ENCODE data around the gene ADGRV1.

ADGRV1 gene

GRCh38 chr5:90956511-90957097, 398.0 kb downstream of the ADGRV1 start:
- Histone ChIP-seq H3K9me2 (replicated peaks; ENCODE audit: low read depth, low read length) (no peaks in the 10 kb centered on the region), H3F3A (ENCODE audit: low read depth) (no peaks in the 10 kb centered on the region), H3K36me3 (ENCODE audit: insufficient read depth, low read length) (no peaks in the 10 kb centered on the region), H3K4me3 (ENCODE audit: low read length, poor library complexity, severe bottlenecking) (no peak overlapping the region), H3K79me2 (ENCODE audit: insufficient read depth, low read length) (no peaks in the 10 kb centered on the region), H3K4me2 (ENCODE audit: low read depth, low read length, poor library complexity, severe bottlenecking) (no peak overlapping the region), H3K4me1 (ENCODE audit: insufficient read depth, low read length, poor library complexity, severe bottlenecking) (no peaks in the 10 kb centered on the region), H2AFZ (ENCODE audit: low read length) (no peak overlapping the region), H3K9me3 (ENCODE audit: insufficient read depth, low read depth, low read length) (no peaks in the 10 kb centered on the region), H3K27me3 (ENCODE audit: insufficient read depth, low read length, poor library complexity, severe bottlenecking) (no peaks in the 10 kb centered on the region), H4K20me1 (ENCODE audit: insufficient read depth, low read length, poor library complexity, severe bottlenecking) (no peaks in the 10 kb centered on the region), H3K9ac (ENCODE audit: low read depth, low read length, poor library complexity, severe bottlenecking) (no peak overlapping the region)
- no peak for TF ChIP-seq CTCF (conservative IDR thresholded peaks at IDR 0.05; ENCODE audit: low read length)
- TF ChIP-seq EZH2phosphoT487 (IDR thresholded peaks at IDR 0.05; ENCODE audit: borderline replicate concordance): no peak

- Histone ChIP-seq H3K4me1 (ENCODE audit: insufficient read depth, low read length, poor library complexity, severe bottlenecking) (no peaks in the 10 kb centered on the region), H3K9me2 (replicated peaks; ENCODE audit: low read depth, low read length) (no peaks in the 10 kb centered on the region), H3K4me2 (ENCODE audit: low read depth, low read length, poor library complexity, severe bottlenecking) (no peak overlapping the region), H3K9ac (ENCODE audit: low read depth, low read length, poor library complexity, severe bottlenecking) (no peak overlapping the region), H2AFZ (ENCODE audit: low read length) (no peak overlapping the region), H3K9me3 (ENCODE audit: insufficient read depth, low read depth, low read length) (no peaks in the 10 kb centered on the region), H4K20me1 (ENCODE audit: insufficient read depth, low read length, poor library complexity, severe bottlenecking) (no peaks in the 10 kb centered on the region), H3K79me2 (ENCODE audit: insufficient read depth, low read length) (no peaks in the 10 kb centered on the region), H3F3A (ENCODE audit: low read depth) (no peaks in the 10 kb centered on the region), H3K4me3 (ENCODE audit: low read length, poor library complexity, severe bottlenecking) (no peak overlapping the region), H3K36me3 (ENCODE audit: insufficient read depth, low read length) (no peaks in the 10 kb centered on the region), H3K27me3 (ENCODE audit: insufficient read depth, low read length, poor library complexity, severe bottlenecking) (no peaks in the 10 kb centered on the region)
- TF ChIP-seq EZH2phosphoT487 (IDR thresholded peaks at IDR 0.05; ENCODE audit: borderline replicate concordance) (no peak), CTCF (conservative IDR thresholded peaks at IDR 0.05; ENCODE audit: low read length) (no peak)
These were observed 399.3 kb downstream of the ADGRV1 start for GRCh38 chr5:90957906-90958305.

GRCh38 chr5:90959262-90959661, 400.7 kb downstream of the ADGRV1 start:
- TF ChIP-seq CTCF (conservative IDR thresholded peaks at IDR 0.05; ENCODE audit: low read length): no peak
- no peak for TF ChIP-seq EZH2phosphoT487 (IDR thresholded peaks at IDR 0.05; ENCODE audit: borderline replicate concordance)
- H3K9me2 ChIP-seq (replicated peaks; ENCODE audit: low read depth, low read length): no peaks in the 10 kb centered on the region
- H3K4me2 ChIP-seq (ENCODE audit: low read depth, low read length, poor library complexity, severe bottlenecking): no peak overlapping the region
- H3K36me3 ChIP-seq (ENCODE audit: insufficient read depth, low read length): no peaks in the 10 kb centered on the region
- H3K9ac ChIP-seq (ENCODE audit: low read depth, low read length, poor library complexity, severe bottlenecking): no peak overlapping the region
- H3K4me1 ChIP-seq (ENCODE audit: insufficient read depth, low read length, poor library complexity, severe bottlenecking): no peaks in the 10 kb centered on the region
- H4K20me1 ChIP-seq (ENCODE audit: insufficient read depth, low read length, poor library complexity, severe bottlenecking): no peaks in the 10 kb centered on the region
- no peaks in the 10 kb centered on the region for H3K79me2 ChIP-seq (ENCODE audit: insufficient read depth, low read length)
- H3F3A ChIP-seq (ENCODE audit: low read depth): no peaks in the 10 kb centered on the region
- no peak overlapping the region for H3K4me3 ChIP-seq (ENCODE audit: low read length, poor library complexity, severe bottlenecking)
- no peaks in the 10 kb centered on the region for H3K9me3 ChIP-seq (ENCODE audit: insufficient read depth, low read depth, low read length)
- H3K27me3 ChIP-seq (ENCODE audit: insufficient read depth, low read length, poor library complexity, severe bottlenecking): no peaks in the 10 kb centered on the region
- H2AFZ ChIP-seq (ENCODE audit: low read length): no peak overlapping the region

All from Loucy (cell line).